SK-N-SH treated with all-trans-retinoic acid at 6 μM for 48 hours (cell line): ENCODE data around the gene PPY.
"Not testable (repeated sequence)": the region's sequence is repeated elsewhere in the genome, so short reads cannot be mapped to it uniquely, and the experiment has no call there.

Source experiments
- ATAC-seq: fragments of 200-7000 bp; cut with Tn5 transposase; 3 replicates; pipeline ENCODE4 v1.9.1; 2020; ENCODE audit warnings: mild to moderate bottlenecking, moderate library complexity
- ARNTL ChIP-seq: fragments of 450-650 bp; formaldehyde crosslinking; IDR thresholded peaks from 2 replicates; pipeline ENCODE4 v1.5.0; 2020; ENCODE audit warnings: low read depth, mild to moderate bottlenecking, moderate library complexity, borderline replicate concordance
- BACH2 ChIP-seq: fragments of 250-450 bp; sonication (Bioruptor Pico); IDR thresholded peaks from 2 replicates; pipeline ENCODE4 v1.9.0; 2021; ENCODE audit warnings: mild to moderate bottlenecking, borderline replicate concordance
- CREB5 ChIP-seq: fragments of 250-450 bp; sonication (Bioruptor Pico); IDR thresholded peaks from 2 replicates; pipeline ENCODE4 v1.5.1; 2020; ENCODE audit warnings: low read depth, mild to moderate bottlenecking, moderate library complexity
- CSDC2 ChIP-seq: fragments of 250-450 bp; sonication (Bioruptor Pico); IDR thresholded peaks from 2 replicates; pipeline ENCODE4 v1.5.0; 2020; ENCODE audit warnings: mild to moderate bottlenecking, moderate library complexity
- CSRNP3 ChIP-seq: fragments of 250-450 bp; sonication (Bioruptor Pico); IDR thresholded peaks from 2 replicates; pipeline ENCODE4 v1.5.1; 2021; ENCODE audit warnings: mild to moderate bottlenecking, moderate library complexity
- ESRRG ChIP-seq: fragments of 250-450 bp; sonication (Bioruptor Pico); IDR thresholded peaks from 2 replicates; pipeline ENCODE4 v1.6.1; 2021; ENCODE audit warnings: mild to moderate bottlenecking
- GLIS3 ChIP-seq: fragments of 250-450 bp; sonication (Bioruptor Pico); IDR thresholded peaks from 2 replicates; pipeline ENCODE4 v1.5.0; 2020; ENCODE audit warnings: mild to moderate bottlenecking, moderate library complexity
- ISL1 ChIP-seq: fragments of 250-450 bp; sonication (Bioruptor Pico); IDR thresholded peaks from 2 replicates; pipeline ENCODE4 v2.1.2; 2022; ENCODE audit warnings: mild to moderate bottlenecking, moderate library complexity
- PATZ1 ChIP-seq: fragments of 250-450 bp; sonication (Bioruptor Pico); IDR thresholded peaks from 2 replicates; pipeline ENCODE4 v1.8.0; 2020; ENCODE audit warnings: mild to moderate bottlenecking, moderate library complexity, borderline replicate concordance
- POU6F1 ChIP-seq: fragments of 250-450 bp; sonication (Bioruptor Pico); IDR thresholded peaks from 2 replicates; pipeline ENCODE4 v1.8.0; 2021; ENCODE audit warnings: low read depth, mild to moderate bottlenecking, moderate library complexity, borderline replicate concordance
- PPARA ChIP-seq: fragments of 250-450 bp; sonication (Bioruptor Pico); IDR thresholded peaks from 2 replicates; pipeline ENCODE4 v1.5.0; 2020; ENCODE audit warnings: mild to moderate bottlenecking, borderline replicate concordance
- RARB ChIP-seq: fragments of 250-450 bp; sonication (Bioruptor Pico); IDR thresholded peaks from 2 replicates; pipeline ENCODE4 v1.8.0; 2021; ENCODE audit warnings: mild to moderate bottlenecking, moderate library complexity
- SNAI2 ChIP-seq: fragments of 250-450 bp; sonication (Bioruptor Pico); IDR thresholded peaks from 2 replicates; pipeline ENCODE4 v1.5.0; 2020; ENCODE audit warnings: mild to moderate bottlenecking, moderate library complexity
- TCF4 ChIP-seq: fragments of 250-450 bp; sonication (Bioruptor Pico); IDR thresholded peaks from 2 replicates; pipeline ENCODE4 v1.8.0; 2021; ENCODE audit warnings: mild to moderate bottlenecking, moderate library complexity, borderline replicate concordance
- TOX ChIP-seq: fragments of 250-450 bp; sonication (Bioruptor Pico); IDR thresholded peaks from 2 replicates; pipeline ENCODE4 v1.8.0; 2021; ENCODE audit warnings: mild to moderate bottlenecking, moderate library complexity, borderline replicate concordance
- TSHZ2 ChIP-seq: fragments of 250-450 bp; sonication (Bioruptor Pico); IDR thresholded peaks from 2 replicates; pipeline ENCODE4 v1.5.0; 2020; ENCODE audit warnings: mild to moderate bottlenecking, moderate library complexity
- ZC3H10 ChIP-seq: fragments of 250-450 bp; sonication (Bioruptor Pico); IDR thresholded peaks from 2 replicates; pipeline ENCODE4 v1.5.1; 2021; ENCODE audit warnings: mild to moderate bottlenecking, moderate library complexity
- ZFP3 ChIP-seq: fragments of 250-450 bp; sonication (Bioruptor Pico); IDR thresholded peaks from 2 replicates; pipeline ENCODE4 v1.5.0; 2020; ENCODE audit warnings: mild to moderate bottlenecking, moderate library complexity
- ZFP30 ChIP-seq: fragments of 450-650 bp; formaldehyde crosslinking; IDR thresholded peaks from 2 replicates; pipeline ENCODE4 v1.5.0; 2022; ENCODE audit warnings: mild to moderate bottlenecking, moderate library complexity
- ZNF565 ChIP-seq: fragments of 450-650 bp; formaldehyde crosslinking; conservative IDR thresholded peaks from 2 replicates; pipeline ENCODE4 v1.5.0; 2020; ENCODE audit warnings: low read depth, mild to moderate bottlenecking, moderate library complexity
- ZNF70 ChIP-seq: fragments of 450-650 bp; formaldehyde crosslinking; IDR thresholded peaks from 2 replicates; pipeline ENCODE4 v1.5.0; 2020; ENCODE audit warnings: mild to moderate bottlenecking, moderate library complexity
- ZNF8 ChIP-seq: fragments of 450-650 bp; formaldehyde crosslinking; IDR thresholded peaks from 2 replicates; pipeline ENCODE4 v1.5.0; 2020; ENCODE audit warnings: mild to moderate bottlenecking, moderate library complexity

PPY gene

GRCh38 chr17:43962479-43962878 lies 20.2 kb upstream of the PPY start:
- no peak for TF ChIP-seq SNAI2 (CRISPR knock-in tag)
- no peak for TF ChIP-seq GLIS3 (CRISPR knock-in tag)
- TF ChIP-seq ZC3H10 (CRISPR knock-in tag): no peak
- no peak for TF ChIP-seq CREB5 (CRISPR knock-in tag)
- no peak for TF ChIP-seq POU6F1 (CRISPR knock-in tag)
- TF ChIP-seq ESRRG (CRISPR knock-in tag): no peak
- no peak for TF ChIP-seq BACH2 (CRISPR knock-in tag)
- no peak for TF ChIP-seq TSHZ2 (CRISPR knock-in tag)
- no peak for TF ChIP-seq TCF4 (CRISPR knock-in tag)
- no peak for TF ChIP-seq ZFP30 (CRISPR knock-in tag)
- no peak for TF ChIP-seq ZFP3 (CRISPR knock-in tag)
- TF ChIP-seq ZNF565: no peak
- no peak for TF ChIP-seq ISL1
- no peak for TF ChIP-seq RARB (CRISPR knock-in tag)
- TF ChIP-seq PPARA (CRISPR knock-in tag): no peak
- no peak for TF ChIP-seq ZNF70
- no peak for TF ChIP-seq PATZ1 (CRISPR knock-in tag)
- no peak for TF ChIP-seq CSRNP3 (CRISPR knock-in tag)
- no peak for TF ChIP-seq ARNTL (CRISPR knock-in tag)
- TF ChIP-seq CSDC2 (CRISPR knock-in tag): no peak
- TF ChIP-seq, all 23 proteins: peak for 0
- ATAC-seq: no peak

GRCh38 chr17:43961954-43962353 lies 19.7 kb upstream of the PPY start:
- no peak for ATAC-seq
- no peak for TF ChIP-seq ESRRG (CRISPR knock-in tag)
- no peak for TF ChIP-seq ARNTL (CRISPR knock-in tag)
- TF ChIP-seq ZC3H10 (CRISPR knock-in tag): no peak
- no peak for TF ChIP-seq ZNF565
- TF ChIP-seq PPARA (CRISPR knock-in tag): no peak
- TF ChIP-seq CSDC2 (CRISPR knock-in tag): no peak
- no peak for TF ChIP-seq SNAI2 (CRISPR knock-in tag)
- TF ChIP-seq ZNF8: no peak
- no peak for TF ChIP-seq TOX (CRISPR knock-in tag)
- no peak for TF ChIP-seq RARB (CRISPR knock-in tag)
- no peak for TF ChIP-seq GLIS3 (CRISPR knock-in tag)
- no peak for TF ChIP-seq POU6F1 (CRISPR knock-in tag)
- no peak for TF ChIP-seq PATZ1 (CRISPR knock-in tag)
- no peak for TF ChIP-seq BACH2 (CRISPR knock-in tag)
- TF ChIP-seq ZNF70: no peak

GRCh38 chr17:43961292-43961691 lies 19.0 kb upstream of the PPY start:
- ATAC-seq: not testable (repeated sequence)
